ENCODE data around the gene PFDN6. TPM values are rescaled to one million over a fixed set of nuclear protein-coding genes. Genes with fewer than 3 reads are reported as not detected.

Gene PFDN6
- total and polyA plus RNA-seq, 2 of the 13 experiments (the other 11 are each of a cell fraction or from before 2014, with no cell fraction given), result 75.5 to 87.0 TPM

DNA sequence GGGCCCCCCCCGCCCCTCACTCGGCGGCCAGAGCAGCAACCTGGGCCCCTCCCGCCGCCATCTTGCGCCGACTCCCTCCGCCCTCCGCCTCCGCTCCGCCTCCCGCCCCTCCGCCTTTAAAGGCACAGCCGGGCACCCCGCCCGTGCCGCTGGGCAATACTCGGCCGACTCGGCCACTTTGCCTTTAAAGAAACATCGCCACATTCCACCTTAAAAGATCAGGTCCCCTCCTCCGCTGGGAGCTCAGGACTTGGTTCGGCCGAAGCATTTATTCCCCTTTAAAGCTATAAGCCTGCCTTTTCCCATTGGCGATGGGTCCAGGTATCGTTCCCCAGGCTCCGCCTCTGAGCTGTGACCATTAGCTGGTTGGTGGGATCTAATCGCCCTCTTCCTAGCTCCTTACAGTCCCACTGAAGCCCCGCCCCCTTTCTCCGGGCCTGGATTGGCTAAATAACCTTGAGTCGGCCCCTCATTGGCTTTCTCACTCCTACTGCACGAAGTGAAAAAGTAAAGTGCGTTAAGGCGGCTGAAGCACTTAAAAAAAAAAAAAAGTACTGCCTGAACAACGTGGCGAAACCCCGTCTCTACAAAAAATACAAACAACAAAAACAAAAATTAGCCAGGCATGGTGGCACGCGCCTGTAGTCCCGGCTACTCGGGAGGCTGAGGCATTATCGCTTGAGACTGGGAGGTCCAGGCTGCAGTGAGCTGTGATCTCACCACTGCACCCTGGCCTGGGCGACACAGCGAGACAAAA lies 28.4 kb downstream of the PFDN6 start, which contains the start of gene ZBTB22 (continued):
- TF ChIP-seq, protein P1, sequence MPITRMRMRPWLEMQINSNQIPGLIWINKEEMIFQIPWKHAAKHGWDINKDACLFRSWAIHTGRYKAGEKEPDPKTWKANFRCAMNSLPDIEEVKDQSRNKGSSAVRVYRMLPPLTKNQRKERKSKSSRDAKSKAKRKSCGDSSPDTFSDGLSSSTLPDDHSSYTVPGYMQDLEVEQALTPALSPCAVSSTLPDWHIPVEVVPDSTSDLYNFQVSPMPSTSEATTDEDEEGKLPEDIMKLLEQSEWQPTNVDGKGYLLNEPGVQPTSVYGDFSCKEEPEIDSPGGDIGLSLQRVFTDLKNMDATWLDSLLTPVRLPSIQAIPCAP (CRISPR knock-in tag; IDR thresholded peaks at IDR 0.05; ENCODE audit: low read depth), result no peak
- 0 out of 2 replicates have a peak, but pooled peaks have one; percentile 22 for TF ChIP-seq ZNF616 (CRISPR knock-in tag; IDR thresholded peaks at IDR 0.05; ENCODE audit: low read depth)
- 0 out of 2 replicates have a peak, but pooled peaks have one; percentile 14 for TF ChIP-seq ZNF292 (CRISPR knock-in tag; IDR thresholded peaks at IDR 0.05; ENCODE audit: borderline replicate concordance, low read depth)
- no peak for TF ChIP-seq ZNF773 (CRISPR knock-in tag; IDR thresholded peaks at IDR 0.05; ENCODE audit: borderline replicate concordance)
- TF ChIP-seq, protein P2, sequence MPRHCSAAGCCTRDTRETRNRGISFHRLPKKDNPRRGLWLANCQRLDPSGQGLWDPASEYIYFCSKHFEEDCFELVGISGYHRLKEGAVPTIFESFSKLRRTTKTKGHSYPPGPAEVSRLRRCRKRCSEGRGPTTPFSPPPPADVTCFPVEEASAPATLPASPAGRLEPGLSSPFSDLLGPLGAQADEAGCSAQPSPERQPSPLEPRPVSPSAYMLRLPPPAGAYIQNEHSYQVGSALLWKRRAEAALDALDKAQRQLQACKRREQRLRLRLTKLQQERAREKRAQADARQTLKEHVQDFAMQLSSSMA (CRISPR knock-in tag; IDR thresholded peaks at IDR 0.05), result no peak
- no peak; the same call in 1 of the 2 replicates for TF ChIP-seq SIN3A (IDR thresholded peaks at IDR 0.05; ENCODE audit: borderline replicate concordance, low read depth, low read length)
- no peak for TF ChIP-seq JDP2 (CRISPR knock-in tag; IDR thresholded peaks at IDR 0.05; ENCODE audit: borderline replicate concordance)
- TF ChIP-seq ZNF317 (CRISPR knock-in tag; IDR thresholded peaks at IDR 0.05), result 0 out of 2 replicates have a peak, but pooled peaks have one; percentile 2
- TF ChIP-seq SAP130 (CRISPR knock-in tag; IDR thresholded peaks at IDR 0.05; ENCODE audit: low read depth), result peak; percentile 53
- peak; percentile 76; the same call in 1 of the 2 replicates for TF ChIP-seq KDM5B (CRISPR knock-in tag; IDR thresholded peaks at IDR 0.05; ENCODE audit: borderline replicate concordance)
- 0 out of 2 replicates have a peak, but pooled peaks have one; percentile 8 for TF ChIP-seq SIX4 (CRISPR knock-in tag; IDR thresholded peaks at IDR 0.05)
- 0 out of 2 replicates have a peak, but pooled peaks have one; percentile 58 for TF ChIP-seq NKX3-1 (CRISPR knock-in tag; IDR thresholded peaks at IDR 0.05)
- no peak for TF ChIP-seq ZNF17 (CRISPR knock-in tag; IDR thresholded peaks at IDR 0.05)
- TF ChIP-seq ZSCAN12 (CRISPR knock-in tag; IDR thresholded peaks at IDR 0.05), result no peak
- TF ChIP-seq, protein P3, sequence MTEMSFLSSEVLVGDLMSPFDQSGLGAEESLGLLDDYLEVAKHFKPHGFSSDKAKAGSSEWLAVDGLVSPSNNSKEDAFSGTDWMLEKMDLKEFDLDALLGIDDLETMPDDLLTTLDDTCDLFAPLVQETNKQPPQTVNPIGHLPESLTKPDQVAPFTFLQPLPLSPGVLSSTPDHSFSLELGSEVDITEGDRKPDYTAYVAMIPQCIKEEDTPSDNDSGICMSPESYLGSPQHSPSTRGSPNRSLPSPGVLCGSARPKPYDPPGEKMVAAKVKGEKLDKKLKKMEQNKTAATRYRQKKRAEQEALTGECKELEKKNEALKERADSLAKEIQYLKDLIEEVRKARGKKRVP (CRISPR knock-in tag; IDR thresholded peaks at IDR 0.05), result no peak
- TF ChIP-seq, protein P4, sequence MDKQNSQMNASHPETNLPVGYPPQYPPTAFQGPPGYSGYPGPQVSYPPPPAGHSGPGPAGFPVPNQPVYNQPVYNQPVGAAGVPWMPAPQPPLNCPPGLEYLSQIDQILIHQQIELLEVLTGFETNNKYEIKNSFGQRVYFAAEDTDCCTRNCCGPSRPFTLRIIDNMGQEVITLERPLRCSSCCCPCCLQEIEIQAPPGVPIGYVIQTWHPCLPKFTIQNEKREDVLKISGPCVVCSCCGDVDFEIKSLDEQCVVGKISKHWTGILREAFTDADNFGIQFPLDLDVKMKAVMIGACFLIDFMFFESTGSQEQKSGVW (CRISPR knock-in tag; IDR thresholded peaks at IDR 0.05; ENCODE audit: borderline replicate concordance), result no peak
- TF ChIP-seq, protein P5, sequence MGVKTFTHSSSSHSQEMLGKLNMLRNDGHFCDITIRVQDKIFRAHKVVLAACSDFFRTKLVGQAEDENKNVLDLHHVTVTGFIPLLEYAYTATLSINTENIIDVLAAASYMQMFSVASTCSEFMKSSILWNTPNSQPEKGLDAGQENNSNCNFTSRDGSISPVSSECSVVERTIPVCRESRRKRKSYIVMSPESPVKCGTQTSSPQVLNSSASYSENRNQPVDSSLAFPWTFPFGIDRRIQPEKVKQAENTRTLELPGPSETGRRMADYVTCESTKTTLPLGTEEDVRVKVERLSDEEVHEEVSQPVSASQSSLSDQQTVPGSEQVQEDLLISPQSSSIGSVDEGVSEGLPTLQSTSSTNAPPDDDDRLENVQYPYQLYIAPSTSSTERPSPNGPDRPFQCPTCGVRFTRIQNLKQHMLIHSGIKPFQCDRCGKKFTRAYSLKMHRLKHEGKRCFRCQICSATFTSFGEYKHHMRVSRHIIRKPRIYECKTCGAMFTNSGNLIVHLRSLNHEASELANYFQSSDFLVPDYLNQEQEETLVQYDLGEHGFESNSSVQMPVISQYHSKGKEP (CRISPR knock-in tag; IDR thresholded peaks at IDR 0.05), result 0 out of 2 replicates have a peak, but pooled peaks have one; percentile 48
- TF ChIP-seq PHF5A (CRISPR knock-in tag; IDR thresholded peaks at IDR 0.05; ENCODE audit: low read depth, unreplicated experiment), result peak; percentile 35
- TF ChIP-seq ELF3 (CRISPR knock-in tag; IDR thresholded peaks at IDR 0.05), result no peak
- TF ChIP-seq ZNF782 (CRISPR knock-in tag; IDR thresholded peaks at IDR 0.05; ENCODE audit: borderline replicate concordance), result no peak
- peak; percentile 30 for TF ChIP-seq ZFX (CRISPR knock-in tag; IDR thresholded peaks at IDR 0.05; ENCODE audit: low read depth)
- TF ChIP-seq ZNF484 (CRISPR knock-in tag; IDR thresholded peaks at IDR 0.05; ENCODE audit: borderline replicate concordance, low read depth), result no peak
- TF ChIP-seq ZSCAN30 (CRISPR knock-in tag; IDR thresholded peaks at IDR 0.05), result no peak
